ENCODE data around the gene SNX32.

SNX32 gene

GRCh38 chr11:65788821-65789220, 44.9 kb upstream of the SNX32 start:
- DNase-seq (ENCODE audit: low read depth in 2 of 2): no peak
- no peak overlapping the region for H3K4me3 ChIP-seq (replicated peaks in 1 of 2; ENCODE audit: low read depth in 2 of 2, low read length in 2 of 2)
- TF ChIP-seq CTCF (IDR thresholded peaks at IDR 0.05; ENCODE audit: low read depth, low read length): no peak

- no peak for TF ChIP-seq CTCF (IDR thresholded peaks at IDR 0.05; ENCODE audit: low read depth, low read length)
- H3K4me3 ChIP-seq (replicated peaks in 1 of 2; ENCODE audit: low read depth in 2 of 2, low read length in 2 of 2): no peak overlapping the region
- DNase-seq (ENCODE audit: low read depth in 2 of 2): no peak
Measured at GRCh38 chr11:65789230-65790103, 44.3 kb upstream of the SNX32 start.

- no peak for TF ChIP-seq CTCF (IDR thresholded peaks at IDR 0.05; ENCODE audit: low read depth, low read length)
- H3K4me3 ChIP-seq (replicated peaks in 1 of 2; ENCODE audit: low read depth in 2 of 2, low read length in 2 of 2): no peak overlapping the region
- DNase-seq (ENCODE audit: low read depth in 2 of 2): no peak
Measured at GRCh38 chr11:65790104-65790901, 43.5 kb upstream of the SNX32 start.

GRCh38 chr11:65790902-65791650, 42.7 kb upstream of the SNX32 start:
- no peak for TF ChIP-seq CTCF (IDR thresholded peaks at IDR 0.05; ENCODE audit: low read depth, low read length)
- H3K4me3 ChIP-seq (replicated peaks in 1 of 2; ENCODE audit: low read depth in 2 of 2, low read length in 2 of 2): no peak overlapping the region
- DNase-seq (ENCODE audit: low read depth in 2 of 2): no peak

GRCh38 chr11:65791719-65792213, 42.0 kb upstream of the SNX32 start:
- TF ChIP-seq CTCF (IDR thresholded peaks at IDR 0.05; ENCODE audit: low read depth, low read length): no peak
- no peak for DNase-seq (ENCODE audit: low read depth in 2 of 2)
- no peak overlapping the region for H3K4me3 ChIP-seq (replicated peaks in 1 of 2; ENCODE audit: low read depth in 2 of 2, low read length in 2 of 2)

- H3K4me3 ChIP-seq (replicated peaks in 1 of 2; ENCODE audit: low read depth in 2 of 2, low read length in 2 of 2): no peak overlapping the region
- DNase-seq (ENCODE audit: low read depth in 2 of 2): no peak
- no peak for TF ChIP-seq CTCF (IDR thresholded peaks at IDR 0.05; ENCODE audit: low read depth, low read length)
Measured at GRCh38 chr11:65792456-65792855, 41.3 kb upstream of the SNX32 start.
